Measurements from ENCODE around the gene HNRNPAB. TPM values are rescaled to one million over a fixed set of nuclear protein-coding genes. Genes with fewer than 3 reads are reported as not detected.

HNRNPAB gene
- total RNA-seq, 6 experiments from 2014 or later: 44.2 to 96.1 (median 73.5) TPM

- H3K27ac ChIP-seq: no peak overlapping the region
- WGBS (ENCODE audit: insufficient coverage, low coverage, low lambda C conversion rate, missing lambda C conversion rate): 100% methylated on average over 1 of the region's 1 CpG
- H3K4me1 ChIP-seq: peaks cover 0 to 42% (median 10%) of the 10 kb centered on the region in 4 donors
- DNase-seq: peak in 1 of 3 donors; percentile 42
- H3K36me3 ChIP-seq: peaks cover 24 to 64% (median 42%) of the 10 kb centered on the region in 4 donors
- H3K27me3 ChIP-seq: no peaks in the 10 kb centered on the region
- H3K9me3 ChIP-seq: no peaks in the 10 kb centered on the region
- no peak overlapping the region for H3K4me3 ChIP-seq
- no peak for ATAC-seq
- no peak for TF ChIP-seq CTCF (IDR thresholded peaks at IDR 0.05)
- TF ChIP-seq POLR2A (IDR thresholded peaks at IDR 0.05): no peak
- intact Hi-C loops (cut with DNase I): no loop called here
Measured at GRCh38 chr5:178207917-178208280, 3.6 kb downstream of the HNRNPAB start.

- TF ChIP-seq CTCF (IDR thresholded peaks at IDR 0.05) (no peak), POLR2A (IDR thresholded peaks at IDR 0.05) (no peak)
- WGBS (ENCODE audit: insufficient coverage, low coverage, low lambda C conversion rate, missing lambda C conversion rate): 60% methylated on average over 1 of the region's 5 CpGs
- ATAC-seq: no peak
- intact Hi-C loops (cut with DNase I): no loop called here
- no peaks in the 10 kb centered on the region for H3K27me3 ChIP-seq
- no peak overlapping the region for H3K27ac ChIP-seq
- H3K9me3 ChIP-seq: no peaks in the 10 kb centered on the region
- peak in 1 of 3 donors; percentile 36 for DNase-seq
- H3K4me3 ChIP-seq: no peak overlapping the region
- peaks cover 0 to 49% (median 14%) of the 10 kb centered on the region in 4 donors for H3K4me1 ChIP-seq
- peaks cover 24 to 64% (median 42%) of the 10 kb centered on the region in 4 donors for H3K36me3 ChIP-seq
Measured at GRCh38 chr5:178208540-178209227, 4.4 kb downstream of the HNRNPAB start.

- ATAC-seq: no peak
- intact Hi-C loops (cut with DNase I): no loop called here
- H3K27me3 ChIP-seq: no peaks in the 10 kb centered on the region
- H3K36me3 ChIP-seq: peaks cover 24 to 69% (median 45%) of the 10 kb centered on the region in 4 donors
- DNase-seq: peak in 1 of 3 donors; percentile 33
- TF ChIP-seq CTCF (IDR thresholded peaks at IDR 0.05) (no peak), POLR2A (IDR thresholded peaks at IDR 0.05) (no peak)
- peaks cover 0 to 55% (median 18%) of the 10 kb centered on the region in 4 donors for H3K4me1 ChIP-seq
- no peak overlapping the region for H3K4me3 ChIP-seq
- 79% methylated on average over 7 of the region's 8 CpGs for WGBS (ENCODE audit: insufficient coverage, low coverage, low lambda C conversion rate, missing lambda C conversion rate)
- H3K27ac ChIP-seq: no peak overlapping the region
- H3K9me3 ChIP-seq: no peaks in the 10 kb centered on the region
Measured at GRCh38 chr5:178209334-178210072, 5.2 kb downstream of the HNRNPAB start.

- H3K36me3 ChIP-seq: peaks cover 24 to 70% (median 48%) of the 10 kb centered on the region in 4 donors
- 40% methylated on average over 1 of the region's 18 CpGs for WGBS (ENCODE audit: insufficient coverage, low coverage, low lambda C conversion rate, missing lambda C conversion rate)
Measured at GRCh38 chr5:178210073-178210535, 5.8 kb downstream of the HNRNPAB start.

More at GRCh38 chr5:178210073-178210535, 5.8 kb downstream of the HNRNPAB start:
- H3K27me3 ChIP-seq: no peaks in the 10 kb centered on the region
- no peak for TF ChIP-seq CTCF (IDR thresholded peaks at IDR 0.05)
- no peak for TF ChIP-seq POLR2A (IDR thresholded peaks at IDR 0.05)
- intact Hi-C loops (cut with DNase I): no loop called here
- H3K4me3 ChIP-seq: no peak overlapping the region
- DNase-seq: peak in 1 of 3 donors; percentile 45
- peaks cover 0 to 61% (median 21%) of the 10 kb centered on the region in 4 donors for H3K4me1 ChIP-seq
- ATAC-seq: no peak
- no peaks in the 10 kb centered on the region for H3K9me3 ChIP-seq
- H3K27ac ChIP-seq: no peak overlapping the region

All from right lobe of liver (tissue), 6 donors.